NOMO-1 treated with DMSO at 0.1 percent for 48 hours (cell line): ENCODE results near the gene CYTH1.

Source experiments
- DNase-seq: peaks from one replicate; lab custom pipeline; 2025; ENCODE audit not compliant: unreplicated experiment; lab: John Stamatoyannopoulos, UW

CYTH1 gene

GRCh38 chr17:78694805-78695531 is 87.1 kb downstream of the CYTH1 start:
- no peak for DNase-seq

GRCh38 chr17:78693346-78694083 is 88.6 kb downstream of the CYTH1 start:
- no peak for DNase-seq

GRCh38 chr17:78692460-78693010 is 89.5 kb downstream of the CYTH1 start:
- no peak for DNase-seq

- DNase-seq, result no peak
Measured at GRCh38 chr17:78689029-78689428, 93.0 kb downstream of the CYTH1 start.

GRCh38 chr17:78687944-78688343 is 94.1 kb downstream of the CYTH1 start:
- DNase-seq, result no peak

- DNase-seq, result no peak
Measured at GRCh38 chr17:78687125-78687524, 94.9 kb downstream of the CYTH1 start.

- DNase-seq, result no peak
Measured at GRCh38 chr17:78684026-78684425, 98.0 kb downstream of the CYTH1 start.

GRCh38 chr17:78683408-78683961 is 98.6 kb downstream of the CYTH1 start:
- no peak for DNase-seq

- DNase-seq, result no peak
Measured at GRCh38 chr17:78682363-78682762, 99.7 kb downstream of the CYTH1 start.

GRCh38 chr17:78680436-78680835 is 101.6 kb downstream of the CYTH1 start:
- DNase-seq, result no peak

GRCh38 chr17:78679495-78680395 is 102.3 kb downstream of the CYTH1 start:
- no peak for DNase-seq

GRCh38 chr17:78678711-78679110 is 103.4 kb downstream of the CYTH1 start:
- DNase-seq, result no peak

- no peak for DNase-seq
Measured at GRCh38 chr17:78678222-78678557, 103.9 kb downstream of the CYTH1 start.

- no peak for DNase-seq
Measured at GRCh38 chr17:78677303-78678221, 104.5 kb downstream of the CYTH1 start.

- no peak for DNase-seq
Measured at GRCh38 chr17:78676412-78677302, 105.4 kb downstream of the CYTH1 start.

GRCh38 chr17:78675836-78676235 is 106.2 kb downstream of the CYTH1 start:
- DNase-seq, result no peak

GRCh38 chr17:78675316-78675616 is 106.8 kb downstream of the CYTH1 start:
- no peak for DNase-seq

GRCh38 chr17:78674595-78675315 is 107.3 kb downstream of the CYTH1 start:
- DNase-seq, result no peak

GRCh38 chr17:78674156-78674555 is 107.9 kb downstream of the CYTH1 start:
- DNase-seq, result no peak
